Uterus (tissue), 4 donors: ENCODE measurements around the gene SPATC1L. TPM values are rescaled to one million over a fixed set of nuclear protein-coding genes. Genes with fewer than 3 reads are reported as not detected.
"Not testable (repeated sequence)": the region's sequence is repeated elsewhere in the genome, so short reads cannot be mapped to it uniquely, and the experiment has no call there.

Experiments
- DNase-seq, 2 donors: peaks; one replicate each; pipeline ENCODE4 v3.0.0-alpha.2; 2019 to 2020
- H3K27ac ChIP-seq, 2 donors: fragments of 200-600 bp; sonication (generic); 1 replicate in 1 of 2; 2 replicates in 1 of 2; pipeline ENCODE4 v1.5.1; 2016 to 2018
- H3K27me3 ChIP-seq, 2 donors: fragments of 200-600 bp; sonication (generic); one replicate each; pipeline ENCODE4 v1.5.1; 2018 to 2019; ENCODE audit warnings: control low read depth in 1 of 2
- H3K36me3 ChIP-seq, 2 donors: fragments of 200-600 bp; sonication (generic); one replicate each; pipeline ENCODE4 v1.5.1; 2019; ENCODE audit warnings: control low read depth in 1 of 2
- H3K4me1 ChIP-seq, 2 donors: fragments of 200-600 bp; sonication (generic); one replicate each; pipeline ENCODE4 v1.5.1; 2018 to 2019; ENCODE audit warnings: control low read depth in 1 of 2
- H3K4me3 ChIP-seq, 2 donors: fragments of 200-600 bp; sonication (generic); 1 replicate in 1 of 2; 2 replicates in 1 of 2; pipeline ENCODE4 v1.5.1; 2018 to 2019; ENCODE audit warnings: mild to moderate bottlenecking in 1 of 2
- H3K9me3 ChIP-seq, 2 donors: fragments of 200-600 bp; sonication (generic); one replicate each; pipeline ENCODE4 v1.5.1; 2019; ENCODE audit warnings: control low read depth in 1 of 2
- CTCF ChIP-seq, 4 experiments: fragments of 200-600 bp in 2 of 4; fragments of 450-650 bp in 2 of 4; sonication (generic) in 2 of 4; IDR thresholded peaks; one replicate each; pipeline ENCODE4 v1.5.1; 2016 to 2019; ENCODE audit warnings: antibody characterized with exemption in 4 of 4, mild to moderate bottlenecking in 2 of 4, moderate library complexity in 1 of 4
- POLR2A ChIP-seq, 2 donors: fragments of 450-650 bp; IDR thresholded peaks; one replicate each; pipeline ENCODE4 v1.6.1; 2016; ENCODE audit warnings: antibody characterized with exemption in 2 of 2, mild to moderate bottlenecking in 1 of 2, moderate library complexity in 1 of 2
- intact Hi-C: fragments of 100-400 bp; cut with DNase I; formaldehyde crosslinking; loops from one replicate; pipeline ENCODE4 v1.15.1; 2023; ENCODE audit warnings: low total_unique reads
- total RNA-seq, 4 donors: library from RNA; depleted of rRNA in 3 of 4; stranded (reverse); fragments of >200 nt in 3 of 4; gene quantifications; one replicate each; pipeline versions ENCODE4 v1.1.0 to v1.2.4, GENCODE V29; 2014 to 2023
- donor health status: DM: yes; HTN: yes; CAD: no.

The SPATC1L gene
- total RNA-seq, 4 donors from 2014 or later, result 4.9 to 10.0 (median 6.4) TPM; not detected in 1

DNA sequence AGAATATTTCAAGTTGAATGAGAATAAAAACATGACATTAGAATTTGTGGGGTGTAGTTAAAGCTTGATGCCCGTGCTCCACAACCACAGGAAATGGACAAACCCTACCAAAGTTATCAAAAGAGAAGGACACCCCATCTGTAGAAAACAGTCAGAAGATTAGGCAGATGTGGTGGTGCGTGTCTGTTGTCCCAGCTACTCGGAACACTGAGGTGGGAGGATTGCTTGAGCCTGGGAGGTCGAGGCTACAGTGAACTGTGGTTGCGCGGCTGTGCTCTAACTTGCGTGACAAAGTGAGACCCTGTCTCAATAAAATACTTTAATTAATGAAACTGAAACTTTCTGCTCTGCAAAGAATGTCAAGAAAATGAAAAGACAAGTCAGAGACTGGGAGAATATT is 1.5 kb upstream of the SPATC1L start:
- intact Hi-C loops, result no loop called here
- Histone ChIP-seq H3K36me3 (no peaks in the 10 kb centered on the region), H3K4me3 (no peak overlapping the region), H3K27ac (peak overlapping the region in 1 of 2 donors; percentile 90), H3K4me1 (peaks cover 0 to 6% of the 10 kb centered on the region in 2 donors), H3K9me3 (no peaks in the 10 kb centered on the region), H3K27me3 (no peaks in the 10 kb centered on the region)
- no peak for DNase-seq
- TF ChIP-seq POLR2A (IDR thresholded peaks at IDR 0.05), result no peak
- TF ChIP-seq CTCF (IDR thresholded peaks at IDR 0.05), result no peak

DNA sequence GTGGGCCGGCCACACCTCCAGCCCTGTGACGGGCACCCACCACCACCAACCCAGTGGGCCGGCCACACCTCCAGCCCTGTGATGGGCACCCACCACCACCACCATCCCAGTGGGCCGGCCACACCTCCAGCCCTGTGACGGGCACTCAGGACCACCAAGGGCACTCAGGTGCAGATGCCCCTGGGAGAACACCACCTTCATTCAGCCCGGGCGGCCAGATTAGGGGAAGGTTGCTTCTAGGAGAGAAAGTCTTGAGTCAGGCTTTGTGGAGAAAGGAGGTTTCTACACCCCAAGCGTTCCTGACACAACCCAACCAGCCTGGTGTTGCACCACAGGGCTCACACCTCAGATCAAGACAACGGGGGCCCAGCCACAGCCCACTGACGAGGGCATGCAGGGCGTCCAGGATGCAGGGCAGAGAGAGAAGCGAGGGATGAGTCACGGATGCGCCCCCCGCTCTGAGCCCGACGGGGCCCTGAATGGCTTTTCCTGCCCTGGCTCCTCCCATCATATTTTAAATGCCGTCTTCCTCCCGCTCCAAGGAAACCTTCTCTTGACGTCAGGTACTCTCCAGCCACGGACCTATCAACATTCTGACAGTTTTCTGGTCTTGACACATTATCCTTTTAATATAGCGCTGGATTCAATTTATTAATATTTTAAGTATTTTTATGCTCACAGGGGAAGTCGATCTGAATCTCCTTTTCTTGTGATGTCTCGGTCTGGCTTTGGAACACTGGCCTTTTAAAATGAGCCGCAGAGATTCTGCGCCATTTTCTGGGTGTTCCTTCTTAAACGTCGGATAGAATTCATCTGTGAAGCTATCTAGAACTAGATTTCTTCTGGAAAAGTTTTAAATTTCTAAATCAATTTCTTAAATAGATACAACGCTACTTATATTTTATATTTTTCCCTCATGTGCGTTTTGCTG is 631 bp upstream of the SPATC1L start:
- H3K27me3 ChIP-seq, result no peaks in the 10 kb centered on the region
- intact Hi-C loops, result no loop called here
- H3K4me3 ChIP-seq, result peak overlapping the region; percentile 32 to 42
- no peaks in the 10 kb centered on the region for H3K9me3 ChIP-seq
- peaks cover 0 to 6% of the 10 kb centered on the region in 2 donors for H3K4me1 ChIP-seq
- DNase-seq, result peak; percentile 77 to 80
- TF ChIP-seq POLR2A (IDR thresholded peaks at IDR 0.05), result no peak
- TF ChIP-seq CTCF (IDR thresholded peaks at IDR 0.05), result no peak
- H3K36me3 ChIP-seq, result no peaks in the 10 kb centered on the region
- H3K27ac ChIP-seq, result peak overlapping the region; percentile 78 to 90

- H3K4me1 ChIP-seq, H3K27me3 ChIP-seq, H3K9me3 ChIP-seq, H3K4me3 ChIP-seq, intact Hi-C loops, H3K36me3 ChIP-seq: not testable (repeated sequence)
- H3K27ac ChIP-seq, result peak overlapping the region; percentile 63 to 66
- peak in 1 of 2 donors; percentile 46 for DNase-seq
These were observed 836 bp downstream of the SPATC1L start for GRCh38 chr21:46183337-46183909.

DNA sequence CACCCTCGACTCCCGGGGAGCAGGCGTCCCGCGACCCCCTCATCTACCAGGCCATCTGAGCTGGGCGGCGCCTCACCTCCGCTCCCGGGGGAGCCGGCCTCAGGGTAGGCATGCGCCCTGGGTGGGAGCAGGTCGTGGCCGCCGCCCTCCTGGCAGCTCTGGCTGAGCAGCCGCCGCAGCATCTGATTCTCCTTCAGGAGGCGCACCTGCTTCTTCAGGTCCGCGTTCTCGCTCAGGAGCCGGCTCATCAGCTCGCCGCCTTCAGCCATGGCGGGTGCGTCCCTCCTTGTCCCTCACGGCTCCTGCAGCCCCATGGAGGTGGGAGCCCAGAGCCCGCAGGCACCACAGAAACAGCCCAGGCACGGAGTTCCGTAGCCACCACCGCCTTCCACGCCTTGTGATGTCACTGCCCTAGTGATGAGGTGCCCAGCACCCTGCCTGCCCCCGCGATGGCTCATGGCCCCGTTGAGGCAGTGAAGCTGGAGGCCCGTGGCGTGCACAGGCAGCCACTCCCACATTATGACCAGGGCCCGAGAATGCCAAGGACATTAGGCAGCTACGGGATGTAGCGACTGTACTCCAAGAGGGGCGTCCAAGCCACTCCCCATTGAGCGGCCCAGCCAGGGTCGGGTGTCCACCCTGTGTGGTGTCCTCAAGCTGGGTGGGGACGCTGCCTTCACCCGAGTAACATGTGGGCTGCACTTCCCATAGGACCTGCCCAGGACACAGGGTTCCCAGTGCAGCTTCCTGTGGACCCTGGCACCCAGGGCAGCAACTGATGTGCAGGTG is 1.5 kb downstream of the SPATC1L start:
- peak overlapping the region; percentile 6 to 11 for H3K27ac ChIP-seq
- no peaks in the 10 kb centered on the region for H3K36me3 ChIP-seq
- intact Hi-C loops, result no loop called here
- H3K4me3 ChIP-seq, result no peak overlapping the region
- H3K9me3 ChIP-seq, result no peaks in the 10 kb centered on the region
- TF ChIP-seq CTCF (IDR thresholded peaks at IDR 0.05) (no peak), POLR2A (IDR thresholded peaks at IDR 0.05) (no peak)
- H3K27me3 ChIP-seq, result no peaks in the 10 kb centered on the region
- H3K4me1 ChIP-seq, result no peaks in the 10 kb centered on the region
- DNase-seq, result peak in 1 of 2 donors; percentile 66

GRCh38 chr21:46181953-46182547 is 2.2 kb downstream of the SPATC1L start:
- H3K4me1 ChIP-seq, result no peaks in the 10 kb centered on the region
- intact Hi-C loops, result no loop called here
- no peaks in the 10 kb centered on the region for H3K27me3 ChIP-seq
- H3K27ac ChIP-seq, result peak overlapping the region in 1 of 2 donors; percentile 6
- TF ChIP-seq CTCF (IDR thresholded peaks at IDR 0.05) (no peak), POLR2A (IDR thresholded peaks at IDR 0.05) (no peak)
- DNase-seq, result no peak
- H3K9me3 ChIP-seq, result no peaks in the 10 kb centered on the region
- no peaks in the 10 kb centered on the region for H3K36me3 ChIP-seq
- no peak overlapping the region for H3K4me3 ChIP-seq
